Loucy (cell line): ENCODE measurements around the gene DAGLA.

ENCODE experiments used
- EZH2phosphoT487 ChIP-seq: fragments of 200-600 bp; IDR thresholded peaks from 2 replicates; pipeline ENCODE4 v1.6.1; 2018; ENCODE audit warnings: antibody characterized with exemption, mild to moderate bottlenecking, moderate library complexity, borderline replicate concordance
- TF ChIP-seq, protein P1 (sequence below): fragments of 200-600 bp; sonication (generic); conservative IDR thresholded peaks from 2 replicates; pipeline ENCODE4 v1.5.1; 2014; ENCODE audit warnings: mild to moderate bottlenecking, antibody characterized with exemption, low read length

DNA sequence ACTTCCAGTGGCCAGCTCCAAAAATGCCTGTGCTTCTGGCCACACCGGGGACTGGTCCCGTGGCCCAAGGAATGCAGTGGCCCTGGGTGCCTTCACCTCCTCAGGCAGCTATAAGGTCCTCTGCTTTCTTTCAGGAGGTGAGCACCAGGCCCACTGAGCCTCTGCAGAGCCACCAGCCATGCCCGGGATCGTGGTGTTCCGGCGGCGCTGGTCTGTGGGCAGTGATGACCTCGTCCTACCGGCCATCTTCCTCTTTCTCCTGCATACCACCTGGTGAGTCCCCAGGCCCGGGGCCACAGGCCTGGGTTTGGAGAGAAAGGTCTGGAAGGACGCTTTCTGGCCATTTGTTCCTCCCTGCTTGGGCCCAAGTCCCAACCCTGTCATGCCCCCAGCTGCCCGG is 39.8 kb downstream of the DAGLA start:
- TF ChIP-seq, protein P1, sequence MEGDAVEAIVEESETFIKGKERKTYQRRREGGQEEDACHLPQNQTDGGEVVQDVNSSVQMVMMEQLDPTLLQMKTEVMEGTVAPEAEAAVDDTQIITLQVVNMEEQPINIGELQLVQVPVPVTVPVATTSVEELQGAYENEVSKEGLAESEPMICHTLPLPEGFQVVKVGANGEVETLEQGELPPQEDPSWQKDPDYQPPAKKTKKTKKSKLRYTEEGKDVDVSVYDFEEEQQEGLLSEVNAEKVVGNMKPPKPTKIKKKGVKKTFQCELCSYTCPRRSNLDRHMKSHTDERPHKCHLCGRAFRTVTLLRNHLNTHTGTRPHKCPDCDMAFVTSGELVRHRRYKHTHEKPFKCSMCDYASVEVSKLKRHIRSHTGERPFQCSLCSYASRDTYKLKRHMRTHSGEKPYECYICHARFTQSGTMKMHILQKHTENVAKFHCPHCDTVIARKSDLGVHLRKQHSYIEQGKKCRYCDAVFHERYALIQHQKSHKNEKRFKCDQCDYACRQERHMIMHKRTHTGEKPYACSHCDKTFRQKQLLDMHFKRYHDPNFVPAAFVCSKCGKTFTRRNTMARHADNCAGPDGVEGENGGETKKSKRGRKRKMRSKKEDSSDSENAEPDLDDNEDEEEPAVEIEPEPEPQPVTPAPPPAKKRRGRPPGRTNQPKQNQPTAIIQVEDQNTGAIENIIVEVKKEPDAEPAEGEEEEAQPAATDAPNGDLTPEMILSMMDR, result no peak
- TF ChIP-seq EZH2phosphoT487, result no peak
